Mesothelial cell of epicardium (in vitro differentiated cells): ENCODE data around the gene UBE2F. TPM values are rescaled to one million over a fixed set of nuclear protein-coding genes. Genes with fewer than 3 reads are reported as not detected.

Source experiments
- DNase-seq, 2 experiments: peaks; one replicate each; pipeline ENCODE4 v3.0.0; 2021; ENCODE audit warnings: low spot score in 2 of 2; ENCODE audit not compliant: unreplicated experiment in 2 of 2
- H3K27ac Mint-ChIP-seq: 2 replicates; pipeline ENCODE4 v1.8.0; 2021; ENCODE audit warnings: mixed read lengths
- H3K27me3 Mint-ChIP-seq: 2 replicates; pipeline ENCODE4 v1.8.0; 2021; ENCODE audit warnings: low read depth, mixed read lengths
- H3K36me3 Mint-ChIP-seq: 2 replicates; pipeline ENCODE4 v1.8.0; 2021; ENCODE audit warnings: mixed read lengths
- H3K4me1 Mint-ChIP-seq: 2 replicates; pipeline ENCODE4 v1.8.0; 2021; ENCODE audit warnings: mixed read lengths
- H3K4me3 Mint-ChIP-seq: 2 replicates; pipeline ENCODE4 v1.8.0; 2021; ENCODE audit warnings: mild to moderate bottlenecking, moderate library complexity, mixed read lengths
- H3K9me3 Mint-ChIP-seq: 2 replicates; pipeline ENCODE4 v1.8.0; 2021; ENCODE audit warnings: mixed read lengths
- CTCF ChIP-seq: fragments of 200-600 bp; sonication (generic); IDR thresholded peaks from one replicate; pipeline ENCODE4 v1.5.0; 2021; ENCODE audit warnings: antibody characterized with exemption; ENCODE audit not compliant: unreplicated experiment
- total RNA-seq: library from RNA; stranded (reverse); gene quantifications from 3 replicates; pipeline ENCODE4 v1.2.1, GENCODE V29; 2021

UBE2F gene
- total RNA-seq, 1 donor from 2014 or later: 33.4 TPM

- H3K27me3 Mint-ChIP-seq: no peaks in the 10 kb centered on the region
- no peak overlapping the region for H3K4me3 Mint-ChIP-seq
- peaks cover 59% of the 10 kb centered on the region for H3K36me3 Mint-ChIP-seq
- TF ChIP-seq CTCF: no peak
- H3K27ac Mint-ChIP-seq: peak overlapping the region; percentile 83
- H3K9me3 Mint-ChIP-seq: peaks cover 23% of the 10 kb centered on the region
- H3K4me1 Mint-ChIP-seq: peaks cover 9% of the 10 kb centered on the region
- DNase-seq: no peak
Observed at GRCh38 chr2:238081561-238081960, 114.7 kb downstream of the UBE2F start.

GRCh38 chr2:238082151-238082550, 115.3 kb downstream of the UBE2F start:
- peaks cover 9% of the 10 kb centered on the region for H3K4me1 Mint-ChIP-seq
- H3K9me3 Mint-ChIP-seq: peaks cover 18% of the 10 kb centered on the region
- peaks cover 54% of the 10 kb centered on the region for H3K36me3 Mint-ChIP-seq
- DNase-seq: no peak
- no peak overlapping the region for H3K27ac Mint-ChIP-seq
- H3K27me3 Mint-ChIP-seq: no peaks in the 10 kb centered on the region
- no peak for TF ChIP-seq CTCF
- no peak overlapping the region for H3K4me3 Mint-ChIP-seq

- Mint-ChIP-seq H3K27ac (no peak overlapping the region), H3K36me3 (peaks cover 49% of the 10 kb centered on the region), H3K4me1 (peaks cover 9% of the 10 kb centered on the region), H3K9me3 (peaks cover 16% of the 10 kb centered on the region), H3K4me3 (no peak overlapping the region), H3K27me3 (no peaks in the 10 kb centered on the region)
- no peak for DNase-seq
- no peak for TF ChIP-seq CTCF
Observed at GRCh38 chr2:238082827-238083226, 116.0 kb downstream of the UBE2F start.

- no peak for DNase-seq
- Mint-ChIP-seq H3K27me3 (no peaks in the 10 kb centered on the region), H3K4me3 (no peak overlapping the region), H3K4me1 (peaks cover 9% of the 10 kb centered on the region), H3K27ac (no peak overlapping the region), H3K9me3 (peaks cover 10% of the 10 kb centered on the region), H3K36me3 (peaks cover 41% of the 10 kb centered on the region)
- no peak for TF ChIP-seq CTCF
Observed at GRCh38 chr2:238083919-238084318, 117.1 kb downstream of the UBE2F start.

GRCh38 chr2:238084761-238085160, 117.9 kb downstream of the UBE2F start:
- H3K27ac Mint-ChIP-seq: no peak overlapping the region

More at GRCh38 chr2:238084761-238085160, 117.9 kb downstream of the UBE2F start:
- Mint-ChIP-seq H3K9me3 (peaks cover 5% of the 10 kb centered on the region), H3K36me3 (peaks cover 35% of the 10 kb centered on the region), H3K4me1 (peaks cover 9% of the 10 kb centered on the region), H3K4me3 (no peak overlapping the region), H3K27me3 (no peaks in the 10 kb centered on the region)
- no peak for DNase-seq
- TF ChIP-seq CTCF: no peak
